HG03135 (cell line): Measurements from ENCODE around the gene DDX49.
"Not testable (repeated sequence)": the region's sequence is repeated elsewhere in the genome, so short reads cannot be mapped to it uniquely, and the experiment has no call there.

ENCODE experiments used
- ATAC-seq: cut with Tn5 transposase; IDR thresholded peaks from one replicate; pipeline ENCODE4 v1.9.1; 2021; ENCODE audit warnings: mild to moderate bottlenecking, moderate library complexity; ENCODE audit not compliant: unreplicated experiment

DDX49 gene

DNA sequence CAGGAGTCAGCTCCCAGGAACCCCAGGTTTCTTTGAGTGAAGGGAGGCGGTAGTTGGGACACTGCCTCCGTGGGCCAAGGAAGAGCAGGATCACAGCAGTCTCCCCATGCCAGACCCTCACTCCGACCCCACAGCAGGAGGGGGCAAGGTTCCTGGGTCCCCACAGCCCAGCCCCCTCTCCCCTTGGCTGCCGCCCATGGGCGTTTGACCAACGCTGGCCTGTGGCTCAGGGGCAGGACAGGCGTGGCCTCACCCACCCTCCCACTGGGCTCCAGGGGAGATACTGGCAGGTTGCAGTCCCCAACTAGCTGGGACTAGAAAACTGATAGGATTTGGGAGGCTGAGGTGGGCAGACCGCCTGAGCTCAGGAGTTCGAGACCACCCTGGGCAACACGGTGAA is 9.5 kb upstream of the DDX49 start:
- no peak for ATAC-seq

DNA sequence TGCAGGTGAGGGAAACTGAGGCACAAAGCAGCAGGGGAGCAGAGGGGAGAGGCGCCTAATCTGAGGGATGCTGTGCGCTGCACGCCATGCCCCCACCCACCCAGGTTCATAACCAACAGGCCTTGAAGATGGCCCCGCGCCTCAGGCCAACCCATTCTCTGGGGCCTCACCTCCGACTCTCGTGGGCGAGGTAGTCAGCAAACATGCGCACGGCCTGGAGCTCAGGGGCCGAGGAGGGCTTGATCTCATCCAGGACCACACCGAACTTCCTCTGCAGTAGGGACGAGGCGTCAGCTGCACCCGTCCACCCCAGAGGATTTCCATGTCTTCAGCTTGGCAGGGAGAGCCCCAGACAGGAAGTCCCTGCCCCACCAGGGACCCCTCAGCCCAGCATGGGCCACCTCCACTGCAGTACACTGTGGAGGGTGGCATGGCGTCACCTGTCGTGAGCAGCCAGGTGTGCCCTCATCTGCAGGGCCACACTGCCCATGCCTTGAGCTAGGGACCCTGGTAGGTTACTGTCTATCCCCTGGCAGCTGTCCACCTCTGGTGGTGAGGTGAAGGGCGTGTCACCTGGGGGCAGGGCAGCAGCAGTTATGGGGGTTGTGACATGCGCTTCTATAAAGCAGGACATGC is 8.6 kb upstream of the DDX49 start:
- no peak for ATAC-seq

- no peak for ATAC-seq
Measured at GRCh38 chr19:18912933-18913332, 6.6 kb upstream of the DDX49 start.

- ATAC-seq, result no peak
Measured at GRCh38 chr19:18913466-18913865, 6.0 kb upstream of the DDX49 start.

DNA sequence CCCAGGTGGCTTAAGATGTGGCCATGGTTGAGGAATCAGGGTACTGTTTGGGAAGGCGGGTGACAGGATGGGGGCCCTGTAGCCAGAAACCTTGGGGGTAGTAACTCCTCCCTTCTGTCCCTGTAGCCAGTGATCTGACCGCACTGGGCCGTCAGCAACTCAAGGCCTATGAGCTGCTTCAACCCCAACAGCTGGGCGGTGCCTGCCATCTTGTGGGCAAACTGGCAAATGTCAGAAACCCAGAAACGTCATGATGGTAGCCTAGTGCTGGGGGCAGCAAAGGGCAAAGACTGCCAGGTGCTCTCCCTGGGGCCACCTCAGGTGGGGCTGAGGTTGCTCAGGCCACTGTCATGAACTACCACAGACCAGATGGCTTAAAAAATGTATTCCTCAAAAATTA is 3.9 kb upstream of the DDX49 start:
- ATAC-seq, result no peak

DNA sequence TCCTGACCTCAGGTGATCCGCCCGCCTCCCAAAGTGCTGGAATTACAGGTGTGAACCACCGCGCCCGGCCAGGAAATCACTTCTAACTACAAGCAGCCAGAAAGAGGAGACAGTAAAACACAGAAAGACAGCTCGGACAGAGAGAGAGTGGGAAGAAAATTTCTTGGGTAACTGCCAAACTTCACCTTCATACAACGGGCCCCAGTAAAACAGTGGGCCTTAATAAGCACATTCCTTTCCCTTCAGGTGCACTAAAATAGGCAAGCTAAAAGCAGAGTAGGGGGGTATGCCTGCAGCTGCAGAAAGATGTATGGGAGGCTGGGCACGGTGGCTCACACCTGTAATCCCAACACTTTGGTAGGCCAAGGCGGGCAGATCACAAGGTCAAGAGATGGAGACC is 1.9 kb upstream of the DDX49 start:
- ATAC-seq, result not testable (repeated sequence)

DNA sequence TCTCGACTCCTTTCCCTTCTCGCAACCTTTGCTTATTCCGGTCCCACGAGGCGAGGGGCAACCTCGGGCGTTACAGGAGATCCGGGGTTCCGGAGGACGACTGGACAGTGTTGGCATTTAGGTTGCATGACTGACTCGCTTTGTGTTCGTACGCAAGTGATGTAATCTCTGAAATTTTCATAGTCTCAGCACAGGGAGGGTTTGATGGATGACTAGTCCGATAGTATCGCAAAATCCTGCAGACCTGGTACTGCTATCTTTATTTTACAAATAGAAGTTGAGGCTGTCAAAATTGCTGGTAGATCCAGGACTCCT is 342 bp downstream of the DDX49 start:
- no peak for ATAC-seq

DNA sequence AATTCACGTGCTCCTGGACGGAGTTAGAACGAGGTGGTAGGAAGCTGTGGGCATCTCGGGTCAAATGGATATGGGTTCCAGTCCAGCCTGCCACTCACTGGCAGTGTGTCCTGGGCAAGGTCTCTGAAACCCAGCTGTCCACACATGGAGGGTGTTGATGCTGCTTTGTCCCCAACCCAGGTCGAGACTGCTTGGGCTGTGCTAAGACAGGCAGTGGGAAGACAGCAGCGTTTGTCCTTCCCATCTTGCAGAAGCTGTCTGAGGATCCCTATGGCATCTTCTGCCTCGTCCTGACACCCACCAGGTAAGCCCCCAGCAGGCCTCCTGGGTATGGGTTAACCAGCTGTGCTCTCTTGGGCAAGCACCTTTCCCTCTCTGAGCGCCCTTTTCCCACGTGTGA is 885 bp downstream of the DDX49 start:
- ATAC-seq, result no peak

DNA sequence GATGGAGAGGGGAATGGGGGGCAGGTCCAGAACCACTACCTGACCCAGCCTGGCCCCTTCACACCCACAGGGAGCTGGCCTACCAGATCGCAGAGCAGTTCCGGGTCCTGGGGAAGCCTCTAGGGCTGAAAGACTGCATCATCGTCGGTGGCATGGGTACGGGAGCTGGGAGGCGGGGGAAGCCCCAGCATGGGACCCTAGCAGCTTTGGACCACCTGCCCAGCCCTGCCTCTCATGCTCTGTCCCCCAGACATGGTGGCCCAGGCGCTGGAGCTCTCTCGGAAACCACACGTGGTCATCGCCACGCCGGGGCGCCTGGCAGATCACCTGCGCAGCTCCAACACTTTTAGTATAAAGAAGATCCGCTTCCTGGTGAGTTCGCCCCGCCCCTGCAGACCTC is 2.1 kb downstream of the DDX49 start:
- no peak for ATAC-seq

DNA sequence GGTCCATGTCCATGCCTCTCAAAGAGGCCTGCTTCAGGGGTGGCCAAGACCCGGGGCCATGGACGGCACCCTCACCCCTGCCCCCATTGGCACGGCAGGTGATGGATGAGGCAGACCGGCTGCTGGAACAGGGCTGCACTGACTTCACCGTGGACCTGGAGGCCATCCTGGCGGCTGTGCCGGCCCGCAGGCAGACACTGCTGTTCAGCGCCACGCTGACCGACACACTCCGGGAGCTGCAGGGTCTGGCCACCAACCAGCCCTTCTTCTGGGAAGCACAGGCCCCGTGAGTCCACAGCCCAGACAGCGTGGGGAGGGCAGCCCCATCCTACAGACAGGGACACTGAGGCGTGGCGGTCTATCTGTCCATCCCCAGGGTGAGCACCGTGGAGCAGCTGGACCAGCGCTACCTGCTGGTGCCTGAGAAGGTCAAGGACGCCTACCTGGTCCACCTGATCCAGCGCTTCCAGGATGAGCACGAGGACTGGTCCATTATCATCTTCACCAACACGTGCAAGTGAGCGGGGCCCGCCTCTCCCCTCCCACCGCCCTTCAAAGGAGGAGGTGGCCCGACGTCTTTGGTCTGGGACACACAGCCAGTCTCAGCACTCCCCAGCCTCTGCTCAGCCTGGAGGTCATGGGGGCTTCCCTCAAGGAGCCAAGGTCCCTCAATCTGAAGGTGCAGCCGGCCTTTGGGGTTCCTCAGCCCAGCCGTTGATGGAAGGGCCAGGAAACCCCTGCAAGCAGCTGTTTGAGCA is 2.9 kb downstream of the DDX49 start:
- no peak for ATAC-seq

GRCh38 chr19:18924684-18925213 is 5.2 kb downstream of the DDX49 start:
- no peak for ATAC-seq

DNA sequence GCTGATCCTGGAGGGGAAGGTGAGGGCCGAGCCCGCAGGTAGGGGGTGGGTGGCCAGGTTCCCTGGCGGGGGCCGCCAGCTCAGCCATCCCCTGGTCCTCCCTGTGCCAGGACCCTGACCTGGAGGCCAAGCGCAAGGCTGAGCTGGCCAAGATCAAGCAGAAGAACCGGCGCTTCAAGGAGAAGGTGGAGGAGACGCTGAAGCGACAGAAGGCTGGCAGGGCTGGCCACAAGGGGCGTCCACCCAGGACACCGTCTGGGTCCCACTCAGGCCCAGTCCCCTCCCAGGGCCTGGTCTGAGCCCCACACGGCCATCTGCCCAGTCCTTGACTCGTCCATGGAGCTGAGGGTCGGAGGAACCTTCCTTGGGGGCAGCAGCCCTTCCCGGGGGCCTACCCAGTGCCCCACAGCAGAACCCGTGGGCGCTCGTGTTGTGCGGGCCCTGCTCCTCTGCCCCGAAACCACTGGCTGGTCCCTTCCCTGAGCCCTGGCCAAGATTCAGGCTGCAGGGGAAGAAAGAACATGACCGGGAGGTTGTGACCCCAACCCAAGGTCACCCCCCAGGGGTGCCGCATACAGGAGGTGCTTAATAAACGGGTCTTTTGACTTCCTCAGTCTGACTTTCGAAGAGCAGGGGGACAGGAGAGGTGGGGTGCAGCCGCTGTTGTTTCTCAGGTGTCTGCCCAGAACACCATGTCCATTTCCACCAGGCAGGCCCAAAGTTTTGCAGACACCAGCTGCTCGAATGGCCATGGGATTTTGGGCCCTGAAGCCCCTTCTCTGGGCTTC is 8.7 kb downstream of the DDX49 start:
- ATAC-seq, result no peak

- ATAC-seq, result no peak
Measured at GRCh38 chr19:18929311-18929710, 9.8 kb downstream of the DDX49 start.

- no peak for ATAC-seq
Measured at GRCh38 chr19:18931316-18932162, 12.0 kb downstream of the DDX49 start.

DNA sequence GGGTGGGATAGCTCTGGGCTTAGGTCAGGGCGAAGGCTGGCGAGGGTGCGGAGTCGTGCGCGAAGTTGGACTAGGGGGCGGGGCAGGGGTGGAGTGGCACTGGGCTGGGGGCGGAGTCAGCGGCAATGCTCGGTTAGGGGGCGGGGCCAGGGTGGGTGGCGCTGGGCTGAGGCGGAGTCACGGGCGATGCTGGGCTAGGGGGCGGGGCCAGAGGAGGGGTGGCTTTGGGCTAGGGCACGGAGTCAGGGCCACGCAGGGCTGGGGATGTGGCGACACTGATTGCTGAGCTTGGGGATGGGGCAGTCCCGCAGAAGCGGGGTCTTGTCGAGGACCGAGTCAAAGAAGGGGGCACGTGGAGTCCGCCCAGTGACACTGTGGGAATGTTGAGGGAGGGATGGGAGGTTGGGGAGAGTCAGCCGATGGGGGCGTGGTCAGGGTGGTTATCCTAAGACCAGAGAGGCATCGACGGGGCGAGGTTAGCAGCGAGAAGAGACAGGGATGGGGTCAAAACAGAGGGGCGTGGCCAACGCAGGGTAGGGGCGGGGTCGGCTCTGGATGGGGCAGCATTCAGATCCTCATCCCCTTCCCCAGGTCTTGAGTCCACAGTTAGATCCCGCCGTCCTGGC is 12.8 kb downstream of the DDX49 start:
- no peak for ATAC-seq

GRCh38 chr19:18933297-18933696 is 13.8 kb downstream of the DDX49 start:
- no peak for ATAC-seq

GRCh38 chr19:18939163-18939562 is 19.6 kb downstream of the DDX49 start:
- no peak for ATAC-seq

DNA sequence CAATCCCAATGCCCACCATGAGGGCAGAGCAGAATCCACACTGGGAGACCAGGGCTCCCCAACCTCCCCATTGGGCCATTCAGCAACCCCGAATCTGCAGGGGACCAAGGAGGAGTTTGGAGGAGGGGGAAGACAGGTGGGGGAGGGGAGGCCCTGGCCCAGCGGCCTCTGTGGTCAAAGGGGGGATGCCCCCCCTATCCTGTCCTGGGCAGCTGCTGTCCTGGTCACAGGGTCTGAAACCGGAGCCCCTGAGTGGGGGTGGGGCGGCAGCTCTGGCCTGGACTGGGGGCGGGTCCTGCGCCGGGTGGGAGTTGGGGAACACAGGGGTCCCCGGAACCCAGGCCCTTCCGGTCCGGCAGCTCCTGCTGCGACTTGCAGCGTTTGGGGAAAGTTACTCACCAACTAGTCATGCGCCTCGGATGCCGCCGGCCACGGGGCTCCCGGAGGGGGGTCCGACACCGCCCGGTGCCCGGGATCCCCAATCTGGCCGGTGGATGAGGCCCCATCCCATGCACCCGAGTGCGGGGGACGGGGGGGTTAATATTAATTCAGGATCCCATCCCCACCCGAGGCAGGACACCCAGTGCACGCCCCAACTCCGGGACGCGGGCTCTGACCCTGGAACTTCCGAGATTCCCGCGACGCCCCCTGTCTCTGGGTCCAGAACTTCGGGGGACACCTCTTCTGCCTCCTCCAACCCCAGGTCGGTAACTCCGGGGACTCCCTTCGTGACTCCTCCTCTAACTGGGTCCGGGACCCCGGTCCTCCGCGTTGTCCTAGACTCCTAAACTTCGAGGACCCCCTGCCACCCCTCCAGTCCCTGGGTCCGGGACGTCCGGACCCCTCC is 20.6 kb downstream of the DDX49 start:
- no peak for ATAC-seq

DNA sequence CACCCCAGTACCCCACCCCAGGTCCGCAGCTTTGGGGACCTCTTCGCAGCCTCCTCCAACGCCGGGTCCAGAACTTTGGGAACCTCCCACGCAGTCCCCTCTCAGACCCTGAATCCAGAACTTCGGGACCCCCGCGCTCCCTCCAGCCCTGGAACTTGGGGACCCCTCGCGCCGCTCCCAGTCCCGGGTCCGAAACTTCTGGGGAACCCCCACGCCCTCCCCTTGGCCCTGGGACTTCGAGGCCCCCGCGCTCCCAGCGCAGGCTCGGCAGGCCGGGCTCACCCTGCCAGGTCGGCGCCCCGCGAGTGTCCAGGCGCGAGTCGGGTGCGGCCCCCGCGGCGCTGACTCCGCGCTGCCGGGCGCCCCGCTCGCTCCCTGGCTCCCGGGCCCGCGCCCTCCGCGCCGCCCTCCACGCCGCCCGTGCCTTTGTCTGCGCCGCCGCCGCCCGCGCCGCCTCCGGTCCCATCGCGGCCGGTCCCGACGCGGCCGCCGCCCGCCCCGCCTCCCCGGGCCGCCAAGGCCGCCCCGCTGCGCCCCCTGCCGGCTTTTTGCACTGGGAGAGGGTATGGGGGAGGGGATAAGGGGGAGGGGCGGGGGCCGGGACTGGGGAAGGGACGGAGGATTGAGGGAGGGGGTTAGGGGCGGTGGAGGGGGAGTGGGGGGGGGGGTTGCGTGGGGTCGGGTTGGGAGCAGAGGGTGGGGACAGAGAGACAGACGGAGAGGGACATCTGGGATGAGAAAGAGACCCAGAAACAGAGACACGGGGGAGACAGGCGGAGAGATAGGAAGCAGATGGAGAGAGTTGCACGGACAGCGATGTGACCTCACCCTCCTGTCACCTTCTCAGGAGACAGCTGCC is 21.5 kb downstream of the DDX49 start, which contains the start of gene HOMER3:
Gene HOMER3 (minus strand): TSS at position 449 of the 859 bp plus-strand sequence. CDS start 2,235 bp downstream, outside the sequence.
- ATAC-seq, result no peak
